Measurements from ENCODE around the gene HTR2B. TPM values are rescaled to one million over a fixed set of nuclear protein-coding genes. Genes with fewer than 3 reads are reported as not detected.
A peak's percentile ranks its signal among the peaks of the same experiment; 100 is the strongest.

The HTR2B gene
- total RNA-seq, 1 experiment from 2014 or later = not detected

- H3K36me3 Mint-ChIP-seq = peaks cover 50% of the 10 kb centered on the region
- H3K4me3 Mint-ChIP-seq = peak overlapping the region; percentile 0; the same call in 1 of the 2 replicates
- DNase-seq (ENCODE audit: low spot score) = no peak
- peaks cover 24% of the 10 kb centered on the region for H3K4me1 Mint-ChIP-seq
- TF ChIP-seq ZNF396 (CRISPR knock-in tag; IDR thresholded peaks at IDR 0.05; ENCODE audit: borderline replicate concordance) (no peak), SOX15 (CRISPR knock-in tag; IDR thresholded peaks at IDR 0.05) (no peak), RELA (CRISPR knock-in tag; IDR thresholded peaks at IDR 0.05; ENCODE audit: borderline replicate concordance) (no peak), FOXP1 (CRISPR knock-in tag; IDR thresholded peaks at IDR 0.05; ENCODE audit: borderline replicate concordance) (no peak)
- ChIA-PET POLR2A (no interaction called here), CTCF (no interaction called here)
- H3K27ac Mint-ChIP-seq = peak overlapping the region; percentile 76
- peak; percentile 60 for ATAC-seq
- no peaks in the 10 kb centered on the region for H3K27me3 Mint-ChIP-seq (ENCODE audit: low read depth)
- no peaks in the 10 kb centered on the region for H3K9me3 Mint-ChIP-seq
Measured at GRCh38 chr2:231163414-231164095, 38.7 kb upstream of the HTR2B start.

DNA sequence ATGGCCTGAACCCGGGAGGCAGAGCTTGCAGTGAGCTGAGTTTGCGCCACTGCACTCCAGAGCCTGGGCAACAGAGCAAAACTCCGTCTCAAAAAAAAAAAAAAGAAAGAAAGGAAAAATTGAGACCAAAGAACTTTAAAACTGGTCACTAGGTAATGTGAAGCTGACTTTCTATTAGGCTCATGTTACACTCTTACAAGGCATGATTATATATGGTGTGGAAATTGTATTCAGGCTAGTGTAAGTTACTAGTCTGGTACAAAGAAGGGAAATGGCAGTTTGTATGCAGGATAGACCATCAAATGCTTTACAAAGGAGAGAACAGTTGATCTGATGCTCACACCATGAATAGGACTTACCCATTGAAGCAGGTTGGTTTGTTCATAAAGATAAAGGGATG is 38.2 kb upstream of the HTR2B start:
- ChIA-PET POLR2A (no interaction called here), CTCF (no interaction called here)
- H3K36me3 Mint-ChIP-seq = peaks cover 45% of the 10 kb centered on the region
- peak overlapping the region; percentile 0; the same call in 1 of the 2 replicates for H3K4me3 Mint-ChIP-seq
- no peaks in the 10 kb centered on the region for H3K9me3 Mint-ChIP-seq
- no peak for TF ChIP-seq GTF2I (CRISPR knock-in tag; conservative IDR thresholded peaks at IDR 0.05)
- TF ChIP-seq TEAD1 (CRISPR knock-in tag; IDR thresholded peaks at IDR 0.05) = no peak
- no peak for TF ChIP-seq NR3C1 (CRISPR knock-in tag; conservative IDR thresholded peaks at IDR 0.05; ENCODE audit: low read depth)
- TF ChIP-seq, protein P1, sequence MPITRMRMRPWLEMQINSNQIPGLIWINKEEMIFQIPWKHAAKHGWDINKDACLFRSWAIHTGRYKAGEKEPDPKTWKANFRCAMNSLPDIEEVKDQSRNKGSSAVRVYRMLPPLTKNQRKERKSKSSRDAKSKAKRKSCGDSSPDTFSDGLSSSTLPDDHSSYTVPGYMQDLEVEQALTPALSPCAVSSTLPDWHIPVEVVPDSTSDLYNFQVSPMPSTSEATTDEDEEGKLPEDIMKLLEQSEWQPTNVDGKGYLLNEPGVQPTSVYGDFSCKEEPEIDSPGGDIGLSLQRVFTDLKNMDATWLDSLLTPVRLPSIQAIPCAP (CRISPR knock-in tag; IDR thresholded peaks at IDR 0.05) = no peak
- TF ChIP-seq ATF6 (CRISPR knock-in tag; IDR thresholded peaks at IDR 0.05) = no peak
- TF ChIP-seq, protein P2, sequence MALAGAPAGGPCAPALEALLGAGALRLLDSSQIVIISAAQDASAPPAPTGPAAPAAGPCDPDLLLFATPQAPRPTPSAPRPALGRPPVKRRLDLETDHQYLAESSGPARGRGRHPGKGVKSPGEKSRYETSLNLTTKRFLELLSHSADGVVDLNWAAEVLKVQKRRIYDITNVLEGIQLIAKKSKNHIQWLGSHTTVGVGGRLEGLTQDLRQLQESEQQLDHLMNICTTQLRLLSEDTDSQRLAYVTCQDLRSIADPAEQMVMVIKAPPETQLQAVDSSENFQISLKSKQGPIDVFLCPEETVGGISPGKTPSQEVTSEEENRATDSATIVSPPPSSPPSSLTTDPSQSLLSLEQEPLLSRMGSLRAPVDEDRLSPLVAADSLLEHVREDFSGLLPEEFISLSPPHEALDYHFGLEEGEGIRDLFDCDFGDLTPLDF (CRISPR knock-in tag; IDR thresholded peaks at IDR 0.05) = no peak
- TF ChIP-seq, protein P3, sequence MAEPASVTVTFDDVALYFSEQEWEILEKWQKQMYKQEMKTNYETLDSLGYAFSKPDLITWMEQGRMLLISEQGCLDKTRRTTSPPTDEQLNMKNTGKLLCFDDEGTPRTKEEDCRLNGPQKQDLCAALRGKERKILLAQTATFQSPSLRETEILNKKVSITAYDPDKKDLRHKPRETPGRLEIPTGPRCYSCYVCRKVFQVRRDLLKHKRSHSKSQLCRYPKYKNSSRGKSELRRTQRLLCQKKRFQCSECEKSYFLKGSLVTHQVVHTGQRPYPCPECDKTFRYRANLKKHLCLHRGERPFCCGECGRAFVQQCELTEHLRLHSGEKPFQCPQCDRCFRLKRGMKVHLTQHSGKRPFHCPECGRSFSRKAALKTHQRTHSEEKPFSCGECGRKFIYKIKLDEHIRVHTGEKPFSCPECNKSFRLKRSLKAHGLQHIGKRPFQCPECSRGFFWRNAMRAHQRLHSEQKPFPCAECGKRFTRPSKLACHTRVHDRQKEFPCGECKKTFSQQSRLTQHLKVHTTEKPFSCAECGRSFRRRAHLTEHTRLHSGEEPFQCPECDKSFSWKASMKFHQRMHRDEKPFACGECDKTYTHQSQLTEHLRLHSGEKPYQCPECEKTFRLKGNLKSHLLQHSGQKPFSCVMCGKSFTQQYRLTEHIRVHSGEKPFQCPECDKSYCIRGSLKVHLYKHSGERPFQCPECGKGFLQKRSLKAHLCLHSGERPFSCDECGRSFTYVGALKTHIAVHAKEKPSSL (CRISPR knock-in tag; conservative IDR thresholded peaks at IDR 0.05) = no peak
- TF ChIP-seq, protein P4, sequence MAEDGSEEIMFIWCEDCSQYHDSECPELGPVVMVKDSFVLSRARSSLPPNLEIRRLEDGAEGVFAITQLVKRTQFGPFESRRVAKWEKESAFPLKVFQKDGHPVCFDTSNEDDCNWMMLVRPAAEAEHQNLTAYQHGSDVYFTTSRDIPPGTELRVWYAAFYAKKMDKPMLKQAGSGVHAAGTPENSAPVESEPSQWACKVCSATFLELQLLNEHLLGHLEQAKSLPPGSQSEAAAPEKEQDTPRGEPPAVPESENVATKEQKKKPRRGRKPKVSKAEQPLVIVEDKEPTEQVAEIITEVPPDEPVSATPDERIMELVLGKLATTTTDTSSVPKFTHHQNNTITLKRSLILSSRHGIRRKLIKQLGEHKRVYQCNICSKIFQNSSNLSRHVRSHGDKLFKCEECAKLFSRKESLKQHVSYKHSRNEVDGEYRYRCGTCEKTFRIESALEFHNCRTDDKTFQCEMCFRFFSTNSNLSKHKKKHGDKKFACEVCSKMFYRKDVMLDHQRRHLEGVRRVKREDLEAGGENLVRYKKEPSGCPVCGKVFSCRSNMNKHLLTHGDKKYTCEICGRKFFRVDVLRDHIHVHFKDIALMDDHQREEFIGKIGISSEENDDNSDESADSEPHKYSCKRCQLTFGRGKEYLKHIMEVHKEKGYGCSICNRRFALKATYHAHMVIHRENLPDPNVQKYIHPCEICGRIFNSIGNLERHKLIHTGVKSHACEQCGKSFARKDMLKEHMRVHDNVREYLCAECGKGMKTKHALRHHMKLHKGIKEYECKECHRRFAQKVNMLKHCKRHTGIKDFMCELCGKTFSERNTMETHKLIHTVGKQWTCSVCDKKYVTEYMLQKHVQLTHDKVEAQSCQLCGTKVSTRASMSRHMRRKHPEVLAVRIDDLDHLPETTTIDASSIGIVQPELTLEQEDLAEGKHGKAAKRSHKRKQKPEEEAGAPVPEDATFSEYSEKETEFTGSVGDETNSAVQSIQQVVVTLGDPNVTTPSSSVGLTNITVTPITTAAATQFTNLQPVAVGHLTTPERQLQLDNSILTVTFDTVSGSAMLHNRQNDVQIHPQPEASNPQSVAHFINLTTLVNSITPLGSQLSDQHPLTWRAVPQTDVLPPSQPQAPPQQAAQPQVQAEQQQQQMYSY (CRISPR knock-in tag; IDR thresholded peaks at IDR 0.05) = no peak
- TF ChIP-seq, protein P5, sequence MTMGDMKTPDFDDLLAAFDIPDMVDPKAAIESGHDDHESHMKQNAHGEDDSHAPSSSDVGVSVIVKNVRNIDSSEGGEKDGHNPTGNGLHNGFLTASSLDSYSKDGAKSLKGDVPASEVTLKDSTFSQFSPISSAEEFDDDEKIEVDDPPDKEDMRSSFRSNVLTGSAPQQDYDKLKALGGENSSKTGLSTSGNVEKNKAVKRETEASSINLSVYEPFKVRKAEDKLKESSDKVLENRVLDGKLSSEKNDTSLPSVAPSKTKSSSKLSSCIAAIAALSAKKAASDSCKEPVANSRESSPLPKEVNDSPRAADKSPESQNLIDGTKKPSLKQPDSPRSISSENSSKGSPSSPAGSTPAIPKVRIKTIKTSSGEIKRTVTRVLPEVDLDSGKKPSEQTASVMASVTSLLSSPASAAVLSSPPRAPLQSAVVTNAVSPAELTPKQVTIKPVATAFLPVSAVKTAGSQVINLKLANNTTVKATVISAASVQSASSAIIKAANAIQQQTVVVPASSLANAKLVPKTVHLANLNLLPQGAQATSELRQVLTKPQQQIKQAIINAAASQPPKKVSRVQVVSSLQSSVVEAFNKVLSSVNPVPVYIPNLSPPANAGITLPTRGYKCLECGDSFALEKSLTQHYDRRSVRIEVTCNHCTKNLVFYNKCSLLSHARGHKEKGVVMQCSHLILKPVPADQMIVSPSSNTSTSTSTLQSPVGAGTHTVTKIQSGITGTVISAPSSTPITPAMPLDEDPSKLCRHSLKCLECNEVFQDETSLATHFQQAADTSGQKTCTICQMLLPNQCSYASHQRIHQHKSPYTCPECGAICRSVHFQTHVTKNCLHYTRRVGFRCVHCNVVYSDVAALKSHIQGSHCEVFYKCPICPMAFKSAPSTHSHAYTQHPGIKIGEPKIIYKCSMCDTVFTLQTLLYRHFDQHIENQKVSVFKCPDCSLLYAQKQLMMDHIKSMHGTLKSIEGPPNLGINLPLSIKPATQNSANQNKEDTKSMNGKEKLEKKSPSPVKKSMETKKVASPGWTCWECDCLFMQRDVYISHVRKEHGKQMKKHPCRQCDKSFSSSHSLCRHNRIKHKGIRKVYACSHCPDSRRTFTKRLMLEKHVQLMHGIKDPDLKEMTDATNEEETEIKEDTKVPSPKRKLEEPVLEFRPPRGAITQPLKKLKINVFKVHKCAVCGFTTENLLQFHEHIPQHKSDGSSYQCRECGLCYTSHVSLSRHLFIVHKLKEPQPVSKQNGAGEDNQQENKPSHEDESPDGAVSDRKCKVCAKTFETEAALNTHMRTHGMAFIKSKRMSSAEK (CRISPR knock-in tag; IDR thresholded peaks at IDR 0.05; ENCODE audit: borderline replicate concordance) = no peak
- no peak for TF ChIP-seq MXD4 (CRISPR knock-in tag; IDR thresholded peaks at IDR 0.05; ENCODE audit: borderline replicate concordance)
- TF ChIP-seq NFATC4 (CRISPR knock-in tag; IDR thresholded peaks at IDR 0.05) = no peak
- TF ChIP-seq, protein P6, sequence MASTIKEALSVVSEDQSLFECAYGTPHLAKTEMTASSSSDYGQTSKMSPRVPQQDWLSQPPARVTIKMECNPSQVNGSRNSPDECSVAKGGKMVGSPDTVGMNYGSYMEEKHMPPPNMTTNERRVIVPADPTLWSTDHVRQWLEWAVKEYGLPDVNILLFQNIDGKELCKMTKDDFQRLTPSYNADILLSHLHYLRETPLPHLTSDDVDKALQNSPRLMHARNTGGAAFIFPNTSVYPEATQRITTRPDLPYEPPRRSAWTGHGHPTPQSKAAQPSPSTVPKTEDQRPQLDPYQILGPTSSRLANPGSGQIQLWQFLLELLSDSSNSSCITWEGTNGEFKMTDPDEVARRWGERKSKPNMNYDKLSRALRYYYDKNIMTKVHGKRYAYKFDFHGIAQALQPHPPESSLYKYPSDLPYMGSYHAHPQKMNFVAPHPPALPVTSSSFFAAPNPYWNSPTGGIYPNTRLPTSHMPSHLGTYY (CRISPR knock-in tag; IDR thresholded peaks at IDR 0.05) = no peak
- no peak for TF ChIP-seq TEAD4 (CRISPR knock-in tag; IDR thresholded peaks at IDR 0.05)
- H3K4me1 Mint-ChIP-seq = peaks cover 24% of the 10 kb centered on the region
- peak; percentile 38; the same call in 1 of the 2 replicates for ATAC-seq
- DNase-seq (ENCODE audit: low spot score) = no peak
- no peaks in the 10 kb centered on the region for H3K27me3 Mint-ChIP-seq (ENCODE audit: low read depth)
- peak overlapping the region; percentile 76 for H3K27ac Mint-ChIP-seq
